HL-60 (cell line): Measurements from ENCODE around the gene DPPA5.

ENCODE experiments used
- CTCF ChIP-seq: IDR thresholded peaks from one replicate; pipeline ENCODE4 v1.5.1; 2011; ENCODE audit warnings: low read length, control low read depth, inconsistent platforms; ENCODE audit not compliant: insufficient read depth
- GABPA ChIP-seq: IDR thresholded peaks from 2 replicates; pipeline ENCODE4 v1.6.1; 2012; ENCODE audit warnings: low read depth
- POLR2AphosphoS5 ChIP-seq: IDR thresholded peaks from 2 replicates; pipeline ENCODE4 v1.6.1; 2012; ENCODE audit warnings: low read depth
- REST ChIP-seq: IDR thresholded peaks from 2 replicates; pipeline ENCODE4 v1.6.1; 2012; ENCODE audit warnings: low read depth; ENCODE audit not compliant: insufficient replicate concordance

- TF ChIP-seq POLR2AphosphoS5 (no peak), CTCF (no peak), REST (no peak), GABPA (no peak)
Measured at GRCh38 chr6:73369563-73369962, 15.5 kb upstream of the DPPA5 start, which contains the start of gene OOEP.
